Measurements from ENCODE around the gene CNKSR3.

Gene CNKSR3

GRCh38 chr6:154506108-154506507 lies 4.4 kb downstream of the CNKSR3 start:
- H3K4me3 ChIP-seq (ENCODE audit: control insufficient read depth, low read depth, low read length), result no peak overlapping the region
- no peak for TF ChIP-seq CTCF (IDR thresholded peaks at IDR 0.05; ENCODE audit: control insufficient read depth, insufficient read depth, low read depth, low read length, missing control alignments)

GRCh38 chr6:154504865-154505449 lies 5.5 kb downstream of the CNKSR3 start:
- no peak for TF ChIP-seq CTCF (IDR thresholded peaks at IDR 0.05; ENCODE audit: control insufficient read depth, insufficient read depth, low read depth, low read length, missing control alignments)
- no peak for DNase-seq (ENCODE audit: low read depth)
- no peak overlapping the region for H3K4me3 ChIP-seq (ENCODE audit: control insufficient read depth, low read depth, low read length)

More at GRCh38 chr6:154506108-154506507, 4.4 kb downstream of the CNKSR3 start:
- no peak for DNase-seq (ENCODE audit: low read depth)

GRCh38 chr6:154504102-154504501 lies 6.4 kb downstream of the CNKSR3 start:
- no peak for DNase-seq (ENCODE audit: low read depth)
- no peak for TF ChIP-seq CTCF (IDR thresholded peaks at IDR 0.05; ENCODE audit: control insufficient read depth, insufficient read depth, low read depth, low read length, missing control alignments)
- no peak overlapping the region for H3K4me3 ChIP-seq (ENCODE audit: control insufficient read depth, low read depth, low read length)

GRCh38 chr6:154503658-154504057 lies 6.8 kb downstream of the CNKSR3 start:
- no peak overlapping the region for H3K4me3 ChIP-seq (ENCODE audit: control insufficient read depth, low read depth, low read length)
- TF ChIP-seq CTCF (IDR thresholded peaks at IDR 0.05; ENCODE audit: control insufficient read depth, insufficient read depth, low read depth, low read length, missing control alignments), result no peak
- DNase-seq (ENCODE audit: low read depth), result no peak

GRCh38 chr6:154502553-154502952 lies 7.9 kb downstream of the CNKSR3 start:
- DNase-seq (ENCODE audit: low read depth), result no peak
- TF ChIP-seq CTCF (IDR thresholded peaks at IDR 0.05; ENCODE audit: control insufficient read depth, insufficient read depth, low read depth, low read length, missing control alignments), result no peak
- no peak overlapping the region for H3K4me3 ChIP-seq (ENCODE audit: control insufficient read depth, low read depth, low read length)

- no peak for DNase-seq (ENCODE audit: low read depth)
- TF ChIP-seq CTCF (IDR thresholded peaks at IDR 0.05; ENCODE audit: control insufficient read depth, insufficient read depth, low read depth, low read length, missing control alignments), result no peak
- no peak overlapping the region for H3K4me3 ChIP-seq (ENCODE audit: control insufficient read depth, low read depth, low read length)
These were observed 9.0 kb downstream of the CNKSR3 start for GRCh38 chr6:154501578-154501868.

All from AG09309 (cell line).